ENCODE data around the gene C9orf50.

- TF ChIP-seq EP300 (IDR thresholded peaks at IDR 0.05) (no peak), CTCF (IDR thresholded peaks at IDR 0.05) (no peak)
Measured at GRCh38 chr9:129626079-129626624, 5.3 kb upstream of the C9orf50 start, which contains the start of gene NTMT1.
